HCT116 (cell line): ENCODE data around the gene DPP10.

Experiments
- EZH2 ChIP-seq: fragments of 200-600 bp; sonication (generic); IDR thresholded peaks from 2 replicates; pipeline ENCODE4 v1.6.1; 2017; ENCODE audit warnings: antibody characterized with exemption, mixed run types
- POLR2AphosphoS5 ChIP-seq: IDR thresholded peaks from 2 replicates; pipeline ENCODE4 v1.6.1; 2011; ENCODE audit warnings: mild to moderate bottlenecking, low read depth, low read length, moderate library complexity

- no peak for TF ChIP-seq EZH2
- no peak for TF ChIP-seq POLR2AphosphoS5
These were observed 675.9 kb downstream of the DPP10 start for GRCh38 chr2:115118306-115118705.
